Measurements from ENCODE around the gene ESM1. TPM values are rescaled to one million over a fixed set of nuclear protein-coding genes. Genes with fewer than 3 reads are reported as not detected.

Gene ESM1
- total and polyA plus RNA-seq, 8 donors, result 1.8 to 9.5 (median 5.4) TPM

DNA sequence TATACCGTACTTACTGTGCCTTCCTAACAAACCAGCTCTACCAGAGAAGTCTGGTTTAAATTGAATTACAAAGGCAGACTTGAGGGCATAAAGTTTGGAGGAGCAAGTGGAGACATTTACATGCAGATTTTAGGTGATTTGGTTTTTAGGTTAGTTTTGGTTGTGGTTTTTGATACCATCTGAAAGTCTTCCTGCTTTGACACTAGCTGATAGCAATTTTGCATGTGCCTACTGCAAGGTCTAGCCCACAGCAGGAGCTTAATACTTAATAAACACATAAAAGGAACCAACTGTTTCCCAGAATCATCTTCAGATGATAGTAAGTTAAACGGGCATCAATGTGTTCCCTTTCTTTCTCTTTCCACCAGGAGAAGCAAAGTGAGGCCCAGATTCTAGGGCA, 3.4 kb upstream of the ESM1 start:
- H3K9me3 ChIP-seq, result no peaks in the 10 kb centered on the region
- no peak for TF ChIP-seq CTCF (IDR thresholded peaks at IDR 0.05)
- no peak for ATAC-seq
- peaks cover 16 to 23% of the 10 kb centered on the region in 2 donors for H3K27me3 ChIP-seq
- H3K36me3 ChIP-seq, result no peaks in the 10 kb centered on the region
- H3K4me3 ChIP-seq, result no peak overlapping the region
- no peaks in the 10 kb centered on the region for H3K4me1 ChIP-seq
- DNase-seq, result no peak
- no peak overlapping the region for H3K27ac ChIP-seq
- intact Hi-C loops (cut with DNase I), result no loop called here

- no peak for TF ChIP-seq CTCF (IDR thresholded peaks at IDR 0.05)
- DNase-seq (no peak), ATAC-seq (no peak)
- Histone ChIP-seq H3K9me3 (no peaks in the 10 kb centered on the region), H3K27ac (no peak overlapping the region), H3K4me3 (no peak overlapping the region), H3K4me1 (no peaks in the 10 kb centered on the region), H3K36me3 (no peaks in the 10 kb centered on the region), H3K27me3 (peaks cover 16 to 28% of the 10 kb centered on the region in 2 donors)
- intact Hi-C loops (cut with DNase I), result no loop called here
Observed at GRCh38 chr5:54988218-54988617, 2.8 kb upstream of the ESM1 start.

GRCh38 chr5:54986269-54986654, 869 bp upstream of the ESM1 start:
- Histone ChIP-seq H3K36me3 (no peaks in the 10 kb centered on the region), H3K4me1 (no peaks in the 10 kb centered on the region), H3K27me3 (peaks cover 16 to 48% of the 10 kb centered on the region in 2 donors), H3K4me3 (no peak overlapping the region), H3K27ac (no peak overlapping the region), H3K9me3 (no peaks in the 10 kb centered on the region)
- no peak for TF ChIP-seq CTCF (IDR thresholded peaks at IDR 0.05)
- intact Hi-C loops (cut with DNase I), result no loop called here
- ATAC-seq, result no peak
- no peak for DNase-seq

DNA sequence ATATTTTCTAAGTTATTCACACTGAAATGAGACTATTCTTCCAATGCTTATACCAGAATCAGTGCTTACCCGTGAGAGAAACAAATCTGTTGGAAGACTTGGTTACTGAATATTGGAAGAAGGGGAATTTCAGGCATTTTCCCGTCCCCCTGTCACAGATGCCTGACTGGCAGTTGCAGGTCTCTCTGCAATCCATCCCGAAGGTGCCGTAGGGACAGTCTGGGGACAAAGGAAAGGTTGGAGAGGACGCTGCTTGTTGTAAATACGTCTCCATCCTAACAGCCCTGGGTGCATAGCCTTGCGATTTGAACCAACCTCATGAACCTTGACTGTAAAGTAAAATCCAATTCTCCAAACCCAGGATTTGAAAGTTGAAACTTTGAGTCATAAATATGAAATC, 3.5 kb downstream of the ESM1 start:
- H3K4me3 ChIP-seq, result no peak overlapping the region
- H3K27me3 ChIP-seq, result peaks cover 24 to 48% of the 10 kb centered on the region in 2 donors
- H3K27ac ChIP-seq, result no peak overlapping the region
- ATAC-seq, result no peak
- H3K36me3 ChIP-seq, result no peaks in the 10 kb centered on the region
- no peak for DNase-seq
- H3K4me1 ChIP-seq, result no peaks in the 10 kb centered on the region
- no peaks in the 10 kb centered on the region for H3K9me3 ChIP-seq
- no peak for TF ChIP-seq CTCF (IDR thresholded peaks at IDR 0.05)
- intact Hi-C loops (cut with DNase I), result no loop called here

DNA sequence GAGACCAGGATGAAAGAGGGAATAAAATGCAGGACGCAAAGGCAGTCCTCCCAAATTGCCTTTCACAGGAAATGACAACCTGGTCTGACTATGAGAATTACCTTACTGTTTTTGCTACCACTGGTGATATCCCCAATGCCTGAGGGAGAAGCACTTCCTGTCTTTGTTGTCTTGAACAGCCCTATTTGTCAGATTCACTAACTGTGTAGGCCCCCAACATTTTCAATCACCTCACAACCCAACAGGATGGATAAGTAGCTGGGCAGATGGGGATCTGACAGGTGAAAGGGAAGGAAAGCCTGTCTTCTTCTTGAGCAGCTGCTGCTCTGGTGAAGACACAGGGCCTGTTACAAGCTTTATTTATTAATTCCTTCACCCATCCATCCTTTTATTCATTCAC, 9.7 kb downstream of the ESM1 start:
- DNase-seq (no peak), ATAC-seq (no peak)
- intact Hi-C loops (cut with DNase I), result no loop called here
- H3K36me3 ChIP-seq, result no peaks in the 10 kb centered on the region
- no peak overlapping the region for H3K4me3 ChIP-seq
- no peak for TF ChIP-seq CTCF (IDR thresholded peaks at IDR 0.05)
- no peak overlapping the region for H3K27ac ChIP-seq
- H3K9me3 ChIP-seq, result no peaks in the 10 kb centered on the region
- peaks cover 0 to 4% of the 10 kb centered on the region in 2 donors for H3K27me3 ChIP-seq
- H3K4me1 ChIP-seq, result no peaks in the 10 kb centered on the region
